HEK293T (cell line): Measurements from ENCODE around the gene KCNMA1.

Source experiments
- ARNT ChIP-seq: fragments of 450-650 bp; IDR thresholded peaks from 2 replicates; pipeline ENCODE4 v1.6.1; 2017; ENCODE audit warnings: mild to moderate bottlenecking
- ZNF384 ChIP-seq: fragments of 450-650 bp; IDR thresholded peaks from 2 replicates; pipeline ENCODE4 v1.6.1; 2016

DNA sequence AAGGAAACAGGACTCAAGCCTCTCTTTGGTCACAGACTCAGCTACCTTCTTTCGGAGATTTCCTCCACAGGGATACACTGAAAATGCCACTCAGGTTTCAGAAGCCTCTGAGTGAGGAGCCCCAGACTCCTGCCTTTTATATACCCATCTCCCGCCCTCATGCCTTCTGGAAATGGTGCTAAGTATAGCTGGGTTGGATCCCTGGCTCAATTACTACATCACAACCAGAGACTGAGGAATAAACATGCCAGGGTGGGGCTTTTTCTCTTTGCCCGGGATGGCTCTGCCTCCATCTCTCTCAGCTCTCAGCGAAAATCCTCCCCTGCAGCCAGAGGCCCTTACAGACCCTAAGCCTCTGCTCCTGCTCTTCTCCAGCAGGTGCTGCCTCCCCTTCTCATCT, 299.5 kb downstream of the KCNMA1 start:
- TF ChIP-seq ARNT = no peak
- TF ChIP-seq ZNF384 = no peak
